SK-N-SH treated with all-trans-retinoic acid at 6 μM for 48 hours (cell line): Measurements from ENCODE around the gene CCDC187.

ENCODE experiments used
- ESRRG ChIP-seq: fragments of 250-450 bp; sonication (Bioruptor Pico); IDR thresholded peaks from 2 replicates; pipeline ENCODE4 v1.6.1; 2021; ENCODE audit warnings: mild to moderate bottlenecking
- PPARA ChIP-seq: fragments of 250-450 bp; sonication (Bioruptor Pico); IDR thresholded peaks from 2 replicates; pipeline ENCODE4 v1.5.0; 2020; ENCODE audit warnings: mild to moderate bottlenecking, borderline replicate concordance
- RARB ChIP-seq: fragments of 250-450 bp; sonication (Bioruptor Pico); IDR thresholded peaks from 2 replicates; pipeline ENCODE4 v1.8.0; 2021; ENCODE audit warnings: mild to moderate bottlenecking, moderate library complexity
- ZC3H10 ChIP-seq: fragments of 250-450 bp; sonication (Bioruptor Pico); IDR thresholded peaks from 2 replicates; pipeline ENCODE4 v1.5.1; 2021; ENCODE audit warnings: mild to moderate bottlenecking, moderate library complexity
- ZFP3 ChIP-seq: fragments of 250-450 bp; sonication (Bioruptor Pico); IDR thresholded peaks from 2 replicates; pipeline ENCODE4 v1.5.0; 2020; ENCODE audit warnings: mild to moderate bottlenecking, moderate library complexity
- ZNF565 ChIP-seq: fragments of 450-650 bp; formaldehyde crosslinking; conservative IDR thresholded peaks from 2 replicates; pipeline ENCODE4 v1.5.0; 2020; ENCODE audit warnings: low read depth, mild to moderate bottlenecking, moderate library complexity
- ZNF70 ChIP-seq: fragments of 450-650 bp; formaldehyde crosslinking; IDR thresholded peaks from 2 replicates; pipeline ENCODE4 v1.5.0; 2020; ENCODE audit warnings: mild to moderate bottlenecking, moderate library complexity
- ZNF8 ChIP-seq: fragments of 450-650 bp; formaldehyde crosslinking; IDR thresholded peaks from 2 replicates; pipeline ENCODE4 v1.5.0; 2020; ENCODE audit warnings: mild to moderate bottlenecking, moderate library complexity
- TF ChIP-seq, protein P1 (sequence below): fragments of 250-450 bp; sonication (Bioruptor Pico); IDR thresholded peaks from 2 replicates; pipeline ENCODE4 v1.8.0; 2020; ENCODE audit warnings: mild to moderate bottlenecking, moderate library complexity, borderline replicate concordance
- TF ChIP-seq, protein P2 (sequence below): fragments of 250-450 bp; sonication (Bioruptor Pico); IDR thresholded peaks from 2 replicates; pipeline ENCODE4 v1.5.1; 2020; ENCODE audit warnings: low read depth, mild to moderate bottlenecking, moderate library complexity
- TF ChIP-seq, protein P3 (sequence below): fragments of 250-450 bp; sonication (Bioruptor Pico); IDR thresholded peaks from 2 replicates; pipeline ENCODE4 v1.5.0; 2020; ENCODE audit warnings: mild to moderate bottlenecking, moderate library complexity

DNA sequence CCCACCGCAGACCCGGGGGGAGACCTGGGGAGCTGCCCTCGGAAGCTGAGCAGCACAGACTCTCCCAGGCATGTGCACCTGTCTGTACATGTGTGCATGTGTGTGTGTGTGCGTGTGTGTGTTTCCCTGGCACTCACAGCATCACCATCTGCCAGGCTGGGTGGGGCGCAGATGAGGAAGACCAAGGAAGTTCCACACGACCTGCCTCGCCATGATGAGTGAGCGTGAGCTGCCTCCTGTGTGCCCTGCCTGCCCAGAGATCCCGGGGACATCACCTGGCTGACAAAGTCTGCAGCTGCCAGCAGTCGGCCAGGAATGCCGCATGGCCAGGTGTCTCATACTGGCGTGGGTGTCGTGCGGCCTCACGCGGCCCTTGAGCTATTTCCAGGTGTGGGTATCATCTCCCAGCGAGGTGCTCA lies 19.5 kb upstream of the CCDC187 start:
- TF ChIP-seq ZNF70 (CRISPR knock-in tag) (no peak), RARB (CRISPR knock-in tag) (no peak), ZNF565 (CRISPR knock-in tag) (no peak), PPARA (CRISPR knock-in tag) (no peak), ZNF8 (CRISPR knock-in tag) (no peak), ZC3H10 (CRISPR knock-in tag) (no peak), ZFP3 (CRISPR knock-in tag) (no peak), ESRRG (no peak)
- TF ChIP-seq, protein P1, sequence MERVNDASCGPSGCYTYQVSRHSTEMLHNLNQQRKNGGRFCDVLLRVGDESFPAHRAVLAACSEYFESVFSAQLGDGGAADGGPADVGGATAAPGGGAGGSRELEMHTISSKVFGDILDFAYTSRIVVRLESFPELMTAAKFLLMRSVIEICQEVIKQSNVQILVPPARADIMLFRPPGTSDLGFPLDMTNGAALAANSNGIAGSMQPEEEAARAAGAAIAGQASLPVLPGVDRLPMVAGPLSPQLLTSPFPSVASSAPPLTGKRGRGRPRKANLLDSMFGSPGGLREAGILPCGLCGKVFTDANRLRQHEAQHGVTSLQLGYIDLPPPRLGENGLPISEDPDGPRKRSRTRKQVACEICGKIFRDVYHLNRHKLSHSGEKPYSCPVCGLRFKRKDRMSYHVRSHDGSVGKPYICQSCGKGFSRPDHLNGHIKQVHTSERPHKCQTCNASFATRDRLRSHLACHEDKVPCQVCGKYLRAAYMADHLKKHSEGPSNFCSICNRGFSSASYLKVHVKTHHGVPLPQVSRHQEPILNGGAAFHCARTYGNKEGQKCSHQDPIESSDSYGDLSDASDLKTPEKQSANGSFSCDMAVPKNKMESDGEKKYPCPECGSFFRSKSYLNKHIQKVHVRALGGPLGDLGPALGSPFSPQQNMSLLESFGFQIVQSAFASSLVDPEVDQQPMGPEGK = no peak
- TF ChIP-seq, protein P2, sequence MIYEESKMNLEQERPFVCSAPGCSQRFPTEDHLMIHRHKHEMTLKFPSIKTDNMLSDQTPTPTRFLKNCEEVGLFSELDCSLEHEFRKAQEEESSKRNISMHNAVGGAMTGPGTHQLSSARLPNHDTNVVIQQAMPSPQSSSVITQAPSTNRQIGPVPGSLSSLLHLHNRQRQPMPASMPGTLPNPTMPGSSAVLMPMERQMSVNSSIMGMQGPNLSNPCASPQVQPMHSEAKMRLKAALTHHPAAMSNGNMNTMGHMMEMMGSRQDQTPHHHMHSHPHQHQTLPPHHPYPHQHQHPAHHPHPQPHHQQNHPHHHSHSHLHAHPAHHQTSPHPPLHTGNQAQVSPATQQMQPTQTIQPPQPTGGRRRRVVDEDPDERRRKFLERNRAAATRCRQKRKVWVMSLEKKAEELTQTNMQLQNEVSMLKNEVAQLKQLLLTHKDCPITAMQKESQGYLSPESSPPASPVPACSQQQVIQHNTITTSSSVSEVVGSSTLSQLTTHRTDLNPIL (CRISPR knock-in tag) = no peak
- TF ChIP-seq, protein P3, sequence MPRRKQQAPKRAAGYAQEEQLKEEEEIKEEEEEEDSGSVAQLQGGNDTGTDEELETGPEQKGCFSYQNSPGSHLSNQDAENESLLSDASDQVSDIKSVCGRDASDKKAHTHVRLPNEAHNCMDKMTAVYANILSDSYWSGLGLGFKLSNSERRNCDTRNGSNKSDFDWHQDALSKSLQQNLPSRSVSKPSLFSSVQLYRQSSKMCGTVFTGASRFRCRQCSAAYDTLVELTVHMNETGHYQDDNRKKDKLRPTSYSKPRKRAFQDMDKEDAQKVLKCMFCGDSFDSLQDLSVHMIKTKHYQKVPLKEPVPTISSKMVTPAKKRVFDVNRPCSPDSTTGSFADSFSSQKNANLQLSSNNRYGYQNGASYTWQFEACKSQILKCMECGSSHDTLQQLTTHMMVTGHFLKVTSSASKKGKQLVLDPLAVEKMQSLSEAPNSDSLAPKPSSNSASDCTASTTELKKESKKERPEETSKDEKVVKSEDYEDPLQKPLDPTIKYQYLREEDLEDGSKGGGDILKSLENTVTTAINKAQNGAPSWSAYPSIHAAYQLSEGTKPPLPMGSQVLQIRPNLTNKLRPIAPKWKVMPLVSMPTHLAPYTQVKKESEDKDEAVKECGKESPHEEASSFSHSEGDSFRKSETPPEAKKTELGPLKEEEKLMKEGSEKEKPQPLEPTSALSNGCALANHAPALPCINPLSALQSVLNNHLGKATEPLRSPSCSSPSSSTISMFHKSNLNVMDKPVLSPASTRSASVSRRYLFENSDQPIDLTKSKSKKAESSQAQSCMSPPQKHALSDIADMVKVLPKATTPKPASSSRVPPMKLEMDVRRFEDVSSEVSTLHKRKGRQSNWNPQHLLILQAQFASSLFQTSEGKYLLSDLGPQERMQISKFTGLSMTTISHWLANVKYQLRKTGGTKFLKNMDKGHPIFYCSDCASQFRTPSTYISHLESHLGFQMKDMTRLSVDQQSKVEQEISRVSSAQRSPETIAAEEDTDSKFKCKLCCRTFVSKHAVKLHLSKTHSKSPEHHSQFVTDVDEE (CRISPR knock-in tag) = no peak
